H9 (cell line): ENCODE measurements around the gene HADH. TPM values are rescaled to one million over a fixed set of nuclear protein-coding genes. Genes with fewer than 3 reads are reported as not detected.

ENCODE experiments used
- DNase-seq: peaks from one replicate; pipeline ENCODE4 v3.0.0-alpha.2; 2017
- H2AFZ ChIP-seq: one replicate; pipeline ENCODE4 v1.6.1; 2013; ENCODE audit warnings: mild to moderate bottlenecking, low read length, control low read depth, moderate library complexity
- H2AK5ac ChIP-seq: 2 replicates; pipeline ENCODE4 v1.6.1; 2013; ENCODE audit warnings: low read length, control low read depth, mixed read lengths; ENCODE audit not compliant: insufficient read length
- H2BK120ac ChIP-seq: one replicate; pipeline ENCODE4 v1.6.1; 2013; ENCODE audit warnings: low read depth, mild to moderate bottlenecking, low read length, control low read depth, inconsistent platforms; ENCODE audit not compliant: poor library complexity, severe bottlenecking
- H2BK12ac ChIP-seq: 2 replicates; pipeline ENCODE4 v1.6.1; 2013; ENCODE audit warnings: low read length, control low read depth, mixed read lengths, low read depth; ENCODE audit not compliant: insufficient read length
- H2BK15ac ChIP-seq: 2 replicates; pipeline ENCODE4 v1.6.1; 2013; ENCODE audit warnings: low read depth, low read length, control low read depth
- H2BK20ac ChIP-seq: one replicate; pipeline ENCODE4 v1.6.1; 2013; ENCODE audit warnings: low read depth, mild to moderate bottlenecking, low read length, control low read depth, inconsistent platforms; ENCODE audit not compliant: poor library complexity, severe bottlenecking
- H2BK5ac ChIP-seq: 2 replicates; pipeline ENCODE4 v1.6.1; 2013; ENCODE audit warnings: low read length, control low read depth, mixed read lengths; ENCODE audit not compliant: insufficient read length
- H3K14ac ChIP-seq: 2 replicates; pipeline ENCODE4 v1.6.1; 2013; ENCODE audit warnings: low read length, control low read depth; ENCODE audit not compliant: insufficient read depth
- H3K18ac ChIP-seq: 2 replicates; pipeline ENCODE4 v1.6.1; 2013; ENCODE audit warnings: low read depth, mild to moderate bottlenecking, mixed read lengths, low read length, control low read depth; ENCODE audit not compliant: insufficient read length
- H3K23ac ChIP-seq: 2 replicates; pipeline ENCODE4 v1.6.1; 2013; ENCODE audit warnings: low read length, control low read depth, mixed read lengths, low read depth; ENCODE audit not compliant: insufficient read length
- H3K23me2 ChIP-seq: 2 replicates; pipeline ENCODE4 v1.6.1; 2013; ENCODE audit warnings: low read depth, mild to moderate bottlenecking, mixed read lengths, low read length, control low read depth; ENCODE audit not compliant: insufficient read length, poor library complexity, severe bottlenecking
- H3K27ac ChIP-seq: 2 replicates; pipeline ENCODE4 v1.5.1; 2013; ENCODE audit warnings: low read length, control low read depth, mixed read lengths, low read depth; ENCODE audit not compliant: insufficient read length
- H3K27me3 ChIP-seq: 2 replicates; pipeline ENCODE4 v1.6.1; 2013; ENCODE audit warnings: low read length, control low read depth, inconsistent platforms; ENCODE audit not compliant: insufficient read depth
- H3K4ac ChIP-seq: 2 replicates; pipeline ENCODE4 v1.6.1; 2013; ENCODE audit warnings: low read depth, mild to moderate bottlenecking, control low read depth, inconsistent platforms, low read length, moderate library complexity
- H3K4me1 ChIP-seq: 2 replicates; pipeline ENCODE4 v1.6.1; 2013; ENCODE audit warnings: low read length, control low read depth, inconsistent platforms; ENCODE audit not compliant: insufficient read depth
- H3K4me2 ChIP-seq: 2 replicates; pipeline ENCODE4 v1.6.1; 2013; ENCODE audit warnings: low read length, control low read depth, mixed read lengths; ENCODE audit not compliant: insufficient read length, insufficient read depth
- H3K56ac ChIP-seq: 2 replicates; pipeline ENCODE4 v1.6.1; 2013; ENCODE audit warnings: low read depth, mild to moderate bottlenecking, mixed read lengths, low read length, control low read depth; ENCODE audit not compliant: insufficient read length
- H3K79me1 ChIP-seq: 2 replicates; pipeline ENCODE4 v1.6.1; 2013; ENCODE audit warnings: low read depth, mild to moderate bottlenecking, moderate library complexity, low read length, control low read depth, inconsistent platforms; ENCODE audit not compliant: insufficient read depth, poor library complexity, severe bottlenecking
- H3K79me2 ChIP-seq: 2 replicates; pipeline ENCODE4 v1.6.1; 2013; ENCODE audit warnings: low read length, control low read depth, inconsistent platforms; ENCODE audit not compliant: insufficient read depth
- H3K9ac ChIP-seq: 2 replicates; pipeline ENCODE4 v1.6.1; 2013; ENCODE audit warnings: low read length, control low read depth, mixed read lengths; ENCODE audit not compliant: insufficient read length; ENCODE audit errors: extremely low read depth
- H3K9me3 ChIP-seq: one replicate; pipeline ENCODE4 v1.6.1; 2013; ENCODE audit warnings: low read depth, low read length, inconsistent platforms; ENCODE audit not compliant: control insufficient read depth
- H3T11ph ChIP-seq: one replicate; pipeline ENCODE4 v1.6.1; 2013; ENCODE audit warnings: mild to moderate bottlenecking, low read length, control low read depth, inconsistent platforms
- H4K20me1 ChIP-seq: one replicate; pipeline ENCODE4 v1.6.1; 2013; ENCODE audit not compliant: control insufficient read depth, insufficient read length, insufficient read depth
- H4K5ac ChIP-seq: 2 replicates; pipeline ENCODE4 v1.6.1; 2013; ENCODE audit warnings: low read depth, mild to moderate bottlenecking, mixed read lengths, low read length, control low read depth; ENCODE audit not compliant: insufficient read length
- H4K8ac ChIP-seq: replicated peaks from 2 replicates; pipeline ENCODE4 v1.6.1; 2013; ENCODE audit warnings: low read length, control low read depth, mixed read lengths, low read depth; ENCODE audit not compliant: insufficient read length
- H4K91ac ChIP-seq: 2 replicates; pipeline ENCODE4 v1.6.1; 2013; ENCODE audit warnings: low read depth, mild to moderate bottlenecking, moderate library complexity, mixed read lengths, low read length, control low read depth; ENCODE audit not compliant: insufficient read length
- H3K27ac Mint-ChIP-seq, 3 experiments: 2 replicates in 2 of 3; 3 replicates in 1 of 3; pipeline ENCODE4 v1.8.0; 2020 to 2021; ENCODE audit warnings: mixed read lengths in 3 of 3, mild to moderate bottlenecking in 1 of 3, moderate library complexity in 1 of 3
- H3K27me3 Mint-ChIP-seq: 2 replicates; pipeline ENCODE4 v1.8.0; 2021; ENCODE audit warnings: low read depth, mild to moderate bottlenecking, moderate library complexity, mixed read lengths
- H3K36me3 Mint-ChIP-seq, 3 experiments: 2 replicates in 2 of 3; 3 replicates in 1 of 3; pipeline ENCODE4 v1.8.0; 2020 to 2021; ENCODE audit warnings: low read depth in 3 of 3, mixed read lengths in 3 of 3; ENCODE audit not compliant: insufficient read depth in 1 of 3
- H3K4me1 Mint-ChIP-seq, 2 experiments: 2 replicates each; pipeline ENCODE4 v1.8.0; 2020; ENCODE audit warnings: mixed read lengths in 2 of 2
- H3K4me3 Mint-ChIP-seq, 2 experiments: 2 replicates in 1 of 2; 3 replicates in 1 of 2; pipeline ENCODE4 v1.8.0; 2020 to 2021; ENCODE audit warnings: mild to moderate bottlenecking in 2 of 2, mixed read lengths in 2 of 2, moderate library complexity in 1 of 2
- H3K9me3 Mint-ChIP-seq, 2 experiments: 2 replicates in 1 of 2; 3 replicates in 1 of 2; pipeline ENCODE4 v1.8.0; 2020; ENCODE audit warnings: mild to moderate bottlenecking in 2 of 2, mixed read lengths in 2 of 2, moderate library complexity in 1 of 2
- WGBS: extraction: QIAGEN DNeasy Blood & Tissue Kit; methylation state at CpG from one replicate; pipeline ENCODE4 v1.1.7; 2013; ENCODE audit warnings: missing lambda C conversion rate, low lambda C conversion rate, mixed read lengths; ENCODE audit not compliant: insufficient read length; ENCODE audit errors: extremely low coverage; 5-methylcytosine and 5-hydroxymethylcytosine counted together
- total RNA-seq: library from RNA; stranded (reverse); gene quantifications from 2 replicates; pipeline ENCODE4 v1.2.1, GENCODE V29; 2021
- TF ChIP-seq, protein P1 (sequence below): fragments of 200-600 bp; sonication (generic); conservative IDR thresholded peaks from 3 replicates; pipeline ENCODE4 v1.8.0; 2021; ENCODE audit warnings: antibody characterized with exemption, mild to moderate bottlenecking

Gene HADH
- total RNA-seq, 1 experiment from 2014 or later = 44.4 TPM

DNA sequence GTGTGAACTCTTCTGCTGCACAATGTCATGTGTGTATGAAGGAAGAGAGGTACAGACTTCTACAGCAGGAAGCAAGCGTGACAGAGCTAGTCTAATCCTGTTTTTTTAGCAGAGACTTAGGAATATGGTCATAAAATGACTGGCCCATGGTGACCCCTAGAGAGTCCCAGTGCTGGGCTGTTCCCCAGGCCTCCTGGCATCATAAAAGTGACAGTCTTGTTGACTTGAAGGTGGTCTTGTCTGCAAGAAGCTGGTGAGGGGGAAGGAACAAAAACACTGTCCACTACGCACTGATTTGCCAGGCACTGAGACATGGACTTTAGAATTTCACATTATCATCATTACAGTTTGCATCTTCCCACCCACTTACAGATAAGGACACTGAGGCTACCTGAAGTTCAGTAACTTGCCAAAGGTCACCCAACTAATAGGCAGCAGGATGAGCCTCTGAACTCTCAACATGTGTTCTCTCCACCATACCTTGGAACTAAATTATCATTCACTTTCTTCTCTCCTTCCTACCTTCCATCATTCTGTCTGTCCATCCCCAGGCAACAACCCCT lies 63.0 kb downstream of the HADH start:
- Histone ChIP-seq H2BK5ac (no peak overlapping the region), H2BK15ac (no peak overlapping the region), H3K23ac (no peak overlapping the region), H3K18ac (no peak overlapping the region), H3K27ac (no peak overlapping the region), H3K27me3 (no peaks in the 10 kb centered on the region; the same call in 1 of the 2 replicates), H4K8ac (no peak overlapping the region), H3K4ac (no peak overlapping the region), H3K4me1 (peaks cover 3% of the 10 kb centered on the region; the same call in 1 of the 2 replicates), H2BK12ac (no peak overlapping the region), H3K79me2 (no peaks in the 10 kb centered on the region), H3T11ph (no peak overlapping the region), H3K14ac (no peak overlapping the region), H4K20me1 (no peaks in the 10 kb centered on the region), H3K79me1 (no peaks in the 10 kb centered on the region), H3K9me3 (no peaks in the 10 kb centered on the region), H3K4me2 (no peak overlapping the region), H2AK5ac (no peak overlapping the region), H3K9ac (no peak overlapping the region), H2BK20ac (no peak overlapping the region), H3K23me2 (no peaks in the 10 kb centered on the region), H2BK120ac (no peak overlapping the region), H4K91ac (no peak overlapping the region), H4K5ac (no peak overlapping the region), H2AFZ (no peak overlapping the region), H3K56ac (no peak overlapping the region)
- TF ChIP-seq, protein P1, sequence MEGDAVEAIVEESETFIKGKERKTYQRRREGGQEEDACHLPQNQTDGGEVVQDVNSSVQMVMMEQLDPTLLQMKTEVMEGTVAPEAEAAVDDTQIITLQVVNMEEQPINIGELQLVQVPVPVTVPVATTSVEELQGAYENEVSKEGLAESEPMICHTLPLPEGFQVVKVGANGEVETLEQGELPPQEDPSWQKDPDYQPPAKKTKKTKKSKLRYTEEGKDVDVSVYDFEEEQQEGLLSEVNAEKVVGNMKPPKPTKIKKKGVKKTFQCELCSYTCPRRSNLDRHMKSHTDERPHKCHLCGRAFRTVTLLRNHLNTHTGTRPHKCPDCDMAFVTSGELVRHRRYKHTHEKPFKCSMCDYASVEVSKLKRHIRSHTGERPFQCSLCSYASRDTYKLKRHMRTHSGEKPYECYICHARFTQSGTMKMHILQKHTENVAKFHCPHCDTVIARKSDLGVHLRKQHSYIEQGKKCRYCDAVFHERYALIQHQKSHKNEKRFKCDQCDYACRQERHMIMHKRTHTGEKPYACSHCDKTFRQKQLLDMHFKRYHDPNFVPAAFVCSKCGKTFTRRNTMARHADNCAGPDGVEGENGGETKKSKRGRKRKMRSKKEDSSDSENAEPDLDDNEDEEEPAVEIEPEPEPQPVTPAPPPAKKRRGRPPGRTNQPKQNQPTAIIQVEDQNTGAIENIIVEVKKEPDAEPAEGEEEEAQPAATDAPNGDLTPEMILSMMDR = no peak
- Mint-ChIP-seq H3K9me3 (no peaks in the 10 kb centered on the region), H3K4me3 (no peak overlapping the region), H3K27me3 (peaks cover 50% of the 10 kb centered on the region), H3K4me1 (peaks cover 9 to 16% of the 10 kb centered on the region in 2 experiments), H3K36me3 (no peaks in the 10 kb centered on the region; a peak in 1 of 7 replicates), H3K27ac (no peak overlapping the region)
- WGBS = no CpG with 5 or more reads among the region's 2 CpGs
- DNase-seq = no peak
